Measurements from ENCODE around the gene ATG13. TPM values are rescaled to one million over a fixed set of nuclear protein-coding genes. Genes with fewer than 3 reads are reported as not detected.

The ATG13 gene
- polyA plus RNA-seq, 1 of the 3 experiments (the other 2 are of a cell fraction): 39.4 TPM

DNA sequence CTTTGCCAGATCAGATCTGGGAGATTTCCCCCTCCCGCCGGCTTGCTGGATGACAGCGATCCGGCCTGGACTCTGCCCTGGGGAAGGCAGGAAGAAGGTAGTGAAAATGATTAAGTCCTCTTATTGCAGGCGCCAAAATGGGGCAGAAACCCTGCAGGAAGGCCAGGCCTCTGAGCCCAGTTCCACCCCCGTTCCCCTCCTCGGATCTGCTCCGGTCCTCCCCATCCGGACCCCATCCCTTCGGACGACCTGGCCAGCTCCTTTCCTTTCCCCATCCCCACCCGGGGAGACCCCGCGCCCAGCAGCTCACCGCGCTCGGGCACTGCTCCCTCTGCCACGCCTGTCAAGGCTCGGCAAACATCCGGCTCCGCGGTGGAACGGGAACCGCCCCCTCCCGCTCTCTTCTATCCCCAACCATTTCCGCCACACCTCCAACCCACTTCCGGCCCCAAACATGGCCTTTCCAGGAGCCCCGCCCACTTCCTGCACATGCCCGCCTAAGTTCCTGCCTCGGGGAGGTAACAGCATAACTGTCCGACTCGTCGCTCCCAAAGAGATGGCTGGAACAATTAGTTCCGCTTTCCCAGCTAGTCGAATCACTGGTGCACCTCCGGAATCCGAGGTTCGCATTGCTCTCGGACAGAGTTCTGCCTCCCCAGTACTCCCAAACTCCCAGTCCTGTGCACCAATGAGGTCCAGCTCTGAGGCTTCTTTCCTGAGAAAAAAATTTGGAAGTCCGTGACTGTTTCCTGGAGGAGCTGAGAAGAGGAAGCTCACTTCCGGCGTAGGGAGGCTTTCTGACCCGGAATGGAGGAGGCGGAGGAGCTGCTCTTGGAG is 83.1 kb downstream of the ATG13 start, which contains the start of the genes ARHGAP1 and ZNF408 (continued):
- 0 out of 2 replicates have a peak, but pooled peaks have one; percentile 6 for TF ChIP-seq REST (IDR thresholded peaks at IDR 0.05; ENCODE audit: low read depth, low read length)
- TF ChIP-seq, protein P1, sequence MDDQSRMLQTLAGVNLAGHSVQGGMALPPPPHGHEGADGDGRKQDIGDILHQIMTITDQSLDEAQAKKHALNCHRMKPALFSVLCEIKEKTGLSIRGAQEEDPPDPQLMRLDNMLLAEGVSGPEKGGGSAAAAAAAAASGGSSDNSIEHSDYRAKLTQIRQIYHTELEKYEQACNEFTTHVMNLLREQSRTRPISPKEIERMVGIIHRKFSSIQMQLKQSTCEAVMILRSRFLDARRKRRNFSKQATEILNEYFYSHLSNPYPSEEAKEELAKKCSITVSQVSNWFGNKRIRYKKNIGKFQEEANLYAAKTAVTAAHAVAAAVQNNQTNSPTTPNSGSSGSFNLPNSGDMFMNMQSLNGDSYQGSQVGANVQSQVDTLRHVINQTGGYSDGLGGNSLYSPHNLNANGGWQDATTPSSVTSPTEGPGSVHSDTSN (IDR thresholded peaks at IDR 0.05): no peak
- TF ChIP-seq EP300 (IDR thresholded peaks at IDR 0.05; ENCODE audit: borderline replicate concordance in 1 of 2, low read depth in 1 of 2, low read length in 1 of 2): no peak
- TF ChIP-seq, protein P2, sequence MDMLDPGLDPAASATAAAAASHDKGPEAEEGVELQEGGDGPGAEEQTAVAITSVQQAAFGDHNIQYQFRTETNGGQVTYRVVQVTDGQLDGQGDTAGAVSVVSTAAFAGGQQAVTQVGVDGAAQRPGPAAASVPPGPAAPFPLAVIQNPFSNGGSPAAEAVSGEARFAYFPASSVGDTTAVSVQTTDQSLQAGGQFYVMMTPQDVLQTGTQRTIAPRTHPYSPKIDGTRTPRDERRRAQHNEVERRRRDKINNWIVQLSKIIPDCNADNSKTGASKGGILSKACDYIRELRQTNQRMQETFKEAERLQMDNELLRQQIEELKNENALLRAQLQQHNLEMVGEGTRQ (IDR thresholded peaks at IDR 0.05; ENCODE audit: borderline replicate concordance, low read depth, low read length): no peak; the same call in 1 of the 2 replicates
- no peak for TF ChIP-seq FOXJ3 (CRISPR knock-in tag; IDR thresholded peaks at IDR 0.05)
- no peak for TF ChIP-seq EZH2phosphoT487 (IDR thresholded peaks at IDR 0.05; ENCODE audit: borderline replicate concordance, low read depth)
- no peak for TF ChIP-seq TEAD4 (IDR thresholded peaks at IDR 0.05; ENCODE audit: borderline replicate concordance, insufficient read depth)
- TF ChIP-seq, protein P3, sequence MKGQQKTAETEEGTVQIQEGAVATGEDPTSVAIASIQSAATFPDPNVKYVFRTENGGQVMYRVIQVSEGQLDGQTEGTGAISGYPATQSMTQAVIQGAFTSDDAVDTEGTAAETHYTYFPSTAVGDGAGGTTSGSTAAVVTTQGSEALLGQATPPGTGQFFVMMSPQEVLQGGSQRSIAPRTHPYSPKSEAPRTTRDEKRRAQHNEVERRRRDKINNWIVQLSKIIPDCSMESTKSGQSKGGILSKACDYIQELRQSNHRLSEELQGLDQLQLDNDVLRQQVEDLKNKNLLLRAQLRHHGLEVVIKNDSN (IDR thresholded peaks at IDR 0.05; ENCODE audit: borderline replicate concordance, low read depth): peak; percentile 69
- peak; percentile 79; the same call in 1 of the 2 replicates for TF ChIP-seq POLR2AphosphoS5 (IDR thresholded peaks at IDR 0.05; ENCODE audit: low read depth, low read length)
- TF ChIP-seq FOXM1 (IDR thresholded peaks at IDR 0.05; ENCODE audit: low read depth): no peak
- TF ChIP-seq MXI1 (IDR thresholded peaks at IDR 0.05; ENCODE audit: low read depth, low read length): peak; percentile 97
- peak; percentile 94 for TF ChIP-seq GABPA (IDR thresholded peaks at IDR 0.05; ENCODE audit: low read depth)
- no peak for TF ChIP-seq RFX5 (IDR thresholded peaks at IDR 0.05; ENCODE audit: low read length)
- no peak for TF ChIP-seq ZBTB33 (IDR thresholded peaks at IDR 0.05; ENCODE audit: borderline replicate concordance, low read depth)
- TF ChIP-seq NFIC (IDR thresholded peaks at IDR 0.05; ENCODE audit: borderline replicate concordance): no peak
- TF ChIP-seq RXRA (IDR thresholded peaks at IDR 0.05; ENCODE audit: borderline replicate concordance, low read depth): no peak
- TF ChIP-seq JUND (IDR thresholded peaks at IDR 0.05): no peak
- TF ChIP-seq GATA2 (CRISPR knock-in tag; IDR thresholded peaks at IDR 0.05): no peak

Data from SK-N-SH (cell line).